NCI-H2196 treated with DMSO at 0.1 percent for 48 hours (cell line): ENCODE results near the gene COX4I2.
A peak's percentile ranks its signal among the peaks of the same experiment; 100 is the strongest.
"Not testable (repeated sequence)": the region's sequence is repeated elsewhere in the genome, so short reads cannot be mapped to it uniquely, and the experiment has no call there.

Experiments used
- DNase-seq: peaks from one replicate; lab custom pipeline; 2025; ENCODE audit not compliant: unreplicated experiment; lab: John Stamatoyannopoulos, UW

COX4I2 gene

DNA sequence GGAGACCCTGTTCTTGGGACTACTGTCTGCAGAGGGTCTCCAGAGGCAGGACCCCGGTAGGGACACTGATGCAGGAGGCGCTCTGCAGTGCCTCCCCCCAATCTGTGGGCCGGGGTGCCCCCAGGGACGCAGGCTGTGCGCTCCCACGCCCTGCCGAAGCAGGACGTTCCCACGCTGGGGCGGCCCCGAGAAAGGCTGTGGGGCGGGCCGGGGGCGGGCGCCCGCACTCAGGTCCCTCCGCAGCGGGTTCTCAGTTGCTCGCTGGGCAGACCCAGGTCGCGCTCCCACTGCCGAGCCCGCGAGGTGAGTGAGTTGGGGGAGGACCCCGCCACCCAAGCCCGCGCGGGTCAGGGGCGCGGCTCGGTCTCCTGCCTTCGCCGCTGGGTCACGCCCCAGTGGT lies at the start of gene COX4I2:
Gene COX4I2, plus strand, starts transcription at position 253 of the 400 bp plus-strand sequence. CDS start 1,106 bp downstream, outside the sequence.
- DNase-seq = no peak

DNA sequence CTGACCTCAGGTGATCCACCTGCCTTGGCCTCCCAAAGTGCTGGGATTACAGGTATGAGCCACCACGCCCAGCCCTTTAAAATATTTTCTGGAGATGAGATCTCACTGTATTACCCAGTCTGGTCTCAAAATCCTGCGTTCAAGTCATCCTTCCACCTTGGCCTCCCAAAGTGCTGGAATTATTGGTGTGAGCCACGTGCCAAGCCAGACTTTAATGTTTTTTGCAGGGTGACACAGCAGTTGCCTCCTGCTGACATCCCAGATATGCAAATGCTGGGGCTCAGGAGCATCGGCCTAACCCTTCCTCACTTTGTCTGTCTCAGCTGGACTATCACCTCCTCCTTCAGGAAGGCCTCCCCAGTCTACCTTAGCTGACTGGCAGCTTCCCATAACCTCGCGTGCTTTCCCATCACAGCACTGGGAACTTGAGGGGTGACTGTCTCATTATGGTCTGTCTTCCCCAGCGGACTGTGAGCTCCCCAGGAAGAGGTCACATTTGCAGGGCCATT lies 46.9 kb upstream of the COX4I2 start:
- no peak for DNase-seq

DNA sequence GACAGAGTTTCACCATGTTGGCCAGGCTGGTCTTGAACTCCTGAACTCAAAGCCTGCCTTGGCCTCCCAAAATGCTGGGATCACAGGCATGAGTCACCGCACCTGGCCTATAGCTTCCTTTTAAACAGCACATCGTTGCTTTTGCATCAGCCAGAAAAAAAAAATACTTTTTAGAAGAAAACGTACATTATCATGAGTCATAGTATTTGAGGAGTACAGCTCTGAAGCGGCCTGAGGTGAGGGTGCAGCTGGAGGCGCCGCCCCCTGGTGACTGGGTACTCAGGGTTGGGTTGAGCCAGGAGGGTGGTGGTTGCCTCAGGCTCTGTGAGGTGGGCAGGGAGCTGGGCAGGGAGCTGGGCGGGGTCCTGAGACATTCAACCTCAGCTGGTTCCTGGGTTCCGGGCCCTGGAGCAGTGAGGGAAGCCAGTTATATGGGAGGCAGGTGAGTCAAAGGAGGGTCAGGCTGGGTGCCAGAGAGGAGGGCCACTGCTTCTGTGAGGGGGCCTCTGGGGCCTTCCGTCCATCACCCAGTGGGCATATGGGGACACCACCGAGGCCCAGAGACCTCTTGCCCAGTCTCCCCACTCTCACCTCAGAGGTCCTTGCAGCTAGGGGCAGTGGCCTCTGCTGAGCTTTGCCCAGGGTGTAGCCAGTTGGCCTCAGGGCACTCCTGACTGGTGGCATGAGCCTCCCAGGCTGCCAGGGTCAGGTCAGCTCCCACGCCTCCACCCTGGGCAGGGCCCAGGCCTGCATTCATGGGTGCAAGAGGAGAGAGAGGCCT lies 44.3 kb upstream of the COX4I2 start:
- peak; percentile 53 for DNase-seq

DNA sequence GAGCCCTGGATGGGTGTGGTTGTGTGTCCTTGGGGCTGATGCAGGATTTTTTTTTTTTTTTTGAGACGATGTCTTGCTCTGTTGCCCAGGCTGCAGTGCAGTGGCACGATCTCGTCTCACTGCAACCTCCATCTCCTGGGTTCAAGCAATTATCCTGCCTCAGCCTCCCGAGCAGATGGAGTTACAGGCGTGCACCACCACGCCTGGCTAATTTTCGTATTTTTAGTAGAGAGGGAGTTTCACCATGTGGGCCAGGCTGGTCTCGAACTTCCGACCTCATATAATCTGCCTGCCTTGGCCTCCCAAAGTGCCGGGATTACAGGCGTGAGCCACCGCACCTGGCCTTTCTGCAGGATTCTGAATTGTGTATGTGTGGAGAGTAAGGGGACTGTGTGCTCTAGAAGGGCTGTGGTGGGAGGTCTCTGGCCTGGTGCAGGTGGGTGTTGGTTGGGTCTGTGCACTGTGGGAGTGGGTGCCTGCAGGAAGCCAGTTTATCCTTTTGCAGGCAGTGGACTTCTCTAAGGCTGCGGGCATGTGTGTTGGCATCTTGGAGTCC lies 43.6 kb upstream of the COX4I2 start:
- no peak for DNase-seq

DNA sequence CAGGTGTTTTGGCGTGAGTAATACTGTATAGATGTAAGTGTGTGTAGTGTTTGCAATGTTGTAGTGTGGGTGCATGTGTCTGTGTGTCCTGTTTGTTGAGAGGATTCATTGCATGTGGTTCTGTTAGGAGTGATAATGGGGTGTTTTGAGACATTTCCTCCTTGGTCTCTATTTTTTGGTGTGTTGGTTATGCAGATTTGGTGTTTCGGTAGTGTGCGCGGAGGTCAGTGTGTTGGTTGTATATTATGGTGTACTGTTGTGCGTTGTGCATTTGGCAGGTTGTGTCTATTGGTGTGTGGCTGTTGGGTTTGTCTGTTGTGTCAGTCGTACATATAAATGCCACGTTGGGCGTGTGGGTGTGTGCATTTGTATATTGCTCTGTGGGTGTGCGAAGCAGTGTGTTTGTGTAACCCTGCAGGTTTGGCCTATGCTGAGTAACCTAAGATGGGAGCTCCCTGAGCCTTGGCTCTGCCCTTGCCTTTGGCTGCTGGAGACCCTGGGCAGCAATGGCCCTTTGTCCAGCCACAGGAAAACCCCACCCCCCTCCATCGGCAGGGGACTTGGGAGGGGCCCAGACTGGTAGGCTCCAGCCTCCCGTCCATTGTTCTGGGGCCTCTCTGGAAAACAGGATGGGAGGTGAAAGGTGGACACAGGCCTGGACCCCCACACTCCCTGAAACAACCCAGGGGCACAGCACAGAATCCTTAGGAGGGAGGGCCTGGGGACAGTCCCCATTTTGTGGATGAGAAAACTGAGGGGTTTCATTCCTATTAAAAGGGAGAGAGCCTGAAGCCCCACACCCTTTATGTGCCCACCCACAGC lies 42.9 kb upstream of the COX4I2 start:
- DNase-seq = no peak

DNA sequence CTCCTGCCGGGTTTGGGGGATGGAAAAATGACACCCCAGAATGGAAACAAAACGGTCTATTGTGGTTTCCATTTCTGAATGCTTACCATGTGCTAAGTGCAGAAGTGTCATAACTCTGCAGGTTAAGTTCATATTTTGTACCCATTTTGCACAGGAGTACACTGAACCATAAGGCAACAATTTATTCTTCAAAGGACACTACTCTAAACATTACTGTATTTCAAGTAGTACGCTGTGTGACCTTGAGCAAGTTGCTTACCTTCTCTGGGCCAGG lies 42.4 kb upstream of the COX4I2 start:
- no peak for DNase-seq

DNA sequence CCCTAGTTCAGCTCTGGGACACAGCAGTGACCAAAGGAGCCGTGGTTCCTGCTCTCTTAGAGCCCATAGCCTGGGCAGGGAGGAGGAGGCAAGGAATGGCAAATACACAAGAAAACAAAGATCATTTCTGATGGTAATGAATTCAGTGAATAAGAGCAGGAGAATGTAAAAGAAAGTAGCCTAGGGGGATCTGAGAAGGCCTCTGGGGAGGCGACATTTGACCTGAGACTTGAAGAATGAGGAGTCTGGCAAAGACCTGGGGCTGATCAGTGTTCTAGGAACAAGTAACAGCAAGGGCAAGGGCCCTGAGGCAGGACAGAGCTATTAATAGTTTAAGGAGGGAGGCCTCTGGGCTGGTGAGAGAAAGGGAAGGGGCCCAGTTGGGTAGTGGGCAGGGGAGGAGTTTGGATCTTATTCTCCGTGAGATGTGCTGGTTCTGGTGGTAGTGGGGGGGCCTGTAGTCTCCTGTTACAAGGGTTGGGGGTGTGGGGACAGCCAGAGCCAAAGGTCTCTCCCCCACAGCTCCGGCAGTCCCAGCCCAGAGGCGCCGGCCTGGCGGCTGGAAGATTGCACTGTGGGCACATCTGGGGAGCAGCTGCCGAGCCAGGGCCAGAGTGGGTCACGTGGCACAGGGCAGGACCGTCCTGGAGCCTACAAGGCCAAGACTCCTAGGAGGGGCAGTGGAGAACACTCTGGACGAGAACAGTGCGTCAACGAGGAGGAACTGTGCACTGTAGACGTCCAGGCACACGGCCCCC lies 41.9 kb upstream of the COX4I2 start:
- no peak for DNase-seq

DNA sequence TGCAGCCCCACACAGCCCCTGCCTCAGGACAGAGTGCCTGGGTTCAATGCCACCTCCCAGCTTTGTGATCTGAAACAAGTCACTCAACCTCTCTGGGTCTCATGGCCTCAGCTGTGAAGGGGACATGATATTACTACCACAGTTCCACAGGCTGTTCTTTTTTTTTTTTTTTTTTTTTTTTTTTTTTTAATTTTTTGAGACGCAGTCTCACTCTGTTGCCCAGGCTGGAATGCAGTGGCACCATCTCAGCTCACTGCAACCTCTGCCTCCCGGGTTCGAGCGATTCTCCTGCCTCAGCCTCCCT lies 41.3 kb upstream of the COX4I2 start:
- not testable (repeated sequence) for DNase-seq

DNA sequence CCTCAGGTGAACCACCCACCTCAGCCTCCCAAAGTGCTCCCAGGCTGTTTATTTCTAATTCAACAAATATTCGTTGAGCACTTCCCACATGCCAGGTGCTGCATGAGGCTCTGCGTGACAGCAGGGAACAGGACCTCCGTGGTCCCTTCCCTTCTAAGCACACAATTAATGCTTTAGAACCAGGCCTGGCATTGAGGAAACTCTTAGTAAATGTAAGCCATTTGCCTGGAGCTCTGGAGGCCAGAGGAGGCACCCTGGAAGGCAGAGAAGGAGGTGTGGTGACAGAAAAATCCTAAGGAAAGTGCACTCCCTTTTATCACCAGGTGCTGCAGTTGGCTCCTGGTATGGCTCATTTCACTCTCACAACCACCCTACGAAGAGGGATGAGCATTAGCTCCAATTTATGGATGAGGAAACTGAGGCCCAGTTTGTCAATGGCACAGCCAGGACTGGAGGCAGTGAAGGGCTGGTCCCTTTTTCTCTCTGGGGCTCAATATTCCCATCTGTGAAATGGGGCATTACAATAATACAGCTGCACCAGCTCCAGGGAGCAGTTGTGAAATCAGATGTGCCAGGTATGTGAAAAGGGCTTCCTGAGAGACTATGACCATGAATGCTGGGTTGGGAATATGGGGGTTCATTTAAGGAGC lies 40.8 kb upstream of the COX4I2 start:
- DNase-seq = no peak

DNA sequence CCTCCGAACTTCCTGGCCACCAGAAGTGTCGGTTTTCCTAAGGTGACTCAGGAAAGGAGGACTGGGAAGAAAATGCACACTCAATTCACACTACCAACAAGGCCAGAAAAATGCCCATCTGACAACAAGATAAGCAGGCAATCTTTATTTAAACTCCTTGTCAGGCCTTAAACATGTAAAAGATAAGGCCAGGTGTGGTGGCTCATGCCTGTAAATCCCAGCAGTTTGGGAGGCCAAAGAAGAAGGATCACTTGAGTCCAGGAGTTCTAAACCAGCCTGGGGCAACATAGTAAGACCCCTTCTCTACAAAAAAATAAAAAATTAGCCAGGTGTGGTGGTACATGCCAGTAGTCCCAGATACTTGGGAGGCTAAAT lies 40.2 kb upstream of the COX4I2 start:
- DNase-seq = no peak

DNA sequence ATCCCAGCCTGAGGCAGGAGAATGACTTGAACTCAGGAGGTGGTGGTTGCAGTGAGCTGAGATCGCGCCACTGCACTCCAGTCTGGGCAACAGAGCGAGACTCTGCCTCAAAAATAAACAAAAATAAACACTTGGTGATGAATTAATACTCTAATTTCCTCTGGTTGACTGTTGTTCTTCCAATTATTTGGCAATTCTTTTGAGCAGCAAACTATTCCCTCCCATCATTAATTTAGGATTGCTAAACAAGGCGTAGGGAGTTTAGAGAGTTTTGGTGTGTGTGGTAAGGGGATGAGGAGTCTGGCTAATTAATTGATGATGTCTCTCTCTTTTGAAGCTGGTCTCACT lies 35.3 kb upstream of the COX4I2 start:
- no peak for DNase-seq

DNA sequence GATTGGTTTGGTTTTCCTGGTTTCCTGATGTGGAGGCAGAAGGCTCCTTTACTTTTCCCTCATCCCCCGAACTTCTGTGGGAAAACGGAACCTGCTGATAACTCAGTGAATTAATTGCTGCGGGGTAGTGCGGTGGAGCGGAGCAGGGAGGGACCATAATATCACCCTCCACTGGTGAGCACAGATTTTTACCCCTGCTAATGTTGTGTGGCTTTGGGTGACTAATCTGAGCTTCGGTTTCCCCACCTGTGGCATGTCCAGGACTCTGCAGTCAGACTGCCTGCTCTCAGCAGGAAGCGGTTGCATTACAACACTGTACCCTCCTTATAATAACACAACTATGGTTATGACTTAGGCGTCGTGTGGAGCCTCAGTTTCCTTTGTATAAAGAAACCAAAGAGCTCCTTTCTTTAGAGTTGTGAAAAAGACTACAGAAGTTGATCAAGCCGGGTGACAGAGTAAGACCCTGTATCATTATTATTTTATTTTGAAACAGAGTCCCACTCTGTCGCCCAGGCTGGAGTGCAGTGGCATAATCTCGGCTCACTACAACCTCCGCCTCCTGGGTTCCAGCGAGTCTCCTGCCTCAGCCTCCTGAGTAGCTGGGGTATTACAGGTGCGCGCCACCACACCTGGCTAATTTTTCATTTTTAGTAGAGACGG lies 34.8 kb upstream of the COX4I2 start:
- DNase-seq = no peak

DNA sequence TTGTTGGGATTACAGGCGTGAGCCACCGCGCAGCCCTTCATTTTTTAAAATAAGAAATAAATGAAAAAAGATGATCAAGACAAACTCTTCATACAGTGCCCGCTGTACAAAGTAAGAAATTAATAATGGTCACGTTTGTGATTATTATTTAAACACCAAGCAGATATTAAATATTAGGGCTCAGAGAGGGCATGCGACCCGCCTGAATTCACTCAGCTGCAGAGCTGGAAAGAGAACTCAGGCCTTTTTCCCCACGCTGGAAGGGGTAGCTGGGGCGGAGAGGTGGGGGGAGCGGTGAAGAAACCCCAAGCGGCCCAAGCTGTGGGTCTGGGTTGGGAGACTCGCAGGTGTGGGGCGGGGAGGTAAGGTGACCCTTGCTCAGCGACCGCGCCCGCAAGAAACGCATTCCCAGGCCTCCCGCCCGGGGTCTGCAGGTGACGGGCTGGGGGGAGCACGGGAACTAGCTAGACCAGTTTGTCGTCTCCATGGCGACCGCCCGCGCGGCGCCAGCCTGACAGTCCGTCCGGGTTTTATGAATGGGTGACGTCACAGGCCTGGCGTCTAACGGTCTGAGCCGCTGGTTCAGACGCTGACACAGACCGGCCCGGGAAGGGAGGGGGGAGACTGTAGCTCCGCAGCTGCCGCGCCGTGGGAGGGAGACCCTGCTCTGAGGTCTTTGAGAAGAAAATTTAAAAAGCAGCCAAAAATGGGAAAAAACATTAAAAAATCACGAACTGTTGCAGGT lies 33.7 kb upstream of the COX4I2 start:
- peak; percentile 96 for DNase-seq

DNA sequence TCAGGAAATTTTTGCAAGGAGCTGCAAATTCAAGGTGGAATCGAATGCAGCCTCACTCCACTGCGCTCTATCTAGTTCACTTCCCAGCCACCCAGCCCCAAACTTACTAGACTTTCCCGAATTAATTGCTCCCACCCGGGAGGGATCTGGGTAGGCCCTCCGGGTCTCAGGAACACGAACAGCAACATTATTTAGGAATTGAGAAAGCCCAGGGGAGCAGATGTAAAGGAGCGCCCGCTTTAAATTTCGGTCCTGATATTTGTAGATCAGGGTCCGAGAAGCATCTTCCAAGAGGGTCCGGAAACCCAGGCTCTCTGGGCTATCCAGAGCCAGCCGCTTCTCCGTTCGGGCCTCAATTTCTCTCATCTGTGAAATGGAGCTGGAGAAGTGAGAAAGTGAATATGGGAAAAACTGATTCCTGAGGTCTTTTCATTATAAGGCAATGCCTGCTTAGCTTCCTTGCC lies 33.1 kb upstream of the COX4I2 start:
- DNase-seq = no peak

DNA sequence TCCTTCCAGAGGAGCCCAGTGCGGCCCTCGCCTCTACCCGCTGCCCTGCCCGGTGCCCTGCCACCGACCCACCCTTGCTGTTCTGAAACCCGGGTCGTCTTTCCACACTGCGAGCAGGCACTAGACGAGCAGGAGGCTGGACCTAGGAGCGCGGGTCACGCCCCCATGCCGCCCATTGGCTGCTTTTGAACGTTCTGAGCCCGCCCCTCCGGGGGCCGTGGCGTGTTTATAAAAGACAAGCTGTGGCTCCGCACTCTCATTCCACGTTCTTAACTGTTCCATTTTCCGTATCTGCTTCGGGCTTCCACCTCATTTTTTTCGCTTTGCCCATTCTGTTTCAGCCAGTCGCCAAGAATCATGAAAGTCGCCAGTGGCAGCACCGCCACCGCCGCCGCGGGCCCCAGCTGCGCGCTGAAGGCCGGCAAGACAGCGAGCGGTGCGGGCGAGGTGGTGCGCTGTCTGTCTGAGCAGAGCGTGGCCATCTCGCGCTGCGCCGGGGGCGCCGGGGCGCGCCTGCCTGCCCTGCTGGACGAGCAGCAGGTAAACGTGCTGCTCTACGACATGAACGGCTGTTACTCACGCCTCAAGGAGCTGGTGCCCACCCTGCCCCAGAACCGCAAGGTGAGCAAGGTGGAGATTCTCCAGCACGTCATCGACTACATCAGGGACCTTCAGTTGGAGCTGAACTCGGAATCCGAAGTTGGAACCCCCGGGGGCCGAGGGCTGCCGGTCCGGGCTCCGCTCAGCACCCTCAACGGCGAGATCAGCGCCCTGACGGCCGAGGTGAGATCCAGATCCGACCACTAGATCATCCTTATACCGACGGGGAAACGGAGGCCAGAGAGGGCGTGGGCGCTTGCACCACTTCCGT lies 32.4 kb upstream of the COX4I2 start, which contains the start of gene ID1:
Gene ID1, plus strand, starts transcription at position 259 of the 871 bp plus-strand sequence. Its CDS starts 99 bp downstream, at position 358.
- DNase-seq = peak; percentile 95

DNA sequence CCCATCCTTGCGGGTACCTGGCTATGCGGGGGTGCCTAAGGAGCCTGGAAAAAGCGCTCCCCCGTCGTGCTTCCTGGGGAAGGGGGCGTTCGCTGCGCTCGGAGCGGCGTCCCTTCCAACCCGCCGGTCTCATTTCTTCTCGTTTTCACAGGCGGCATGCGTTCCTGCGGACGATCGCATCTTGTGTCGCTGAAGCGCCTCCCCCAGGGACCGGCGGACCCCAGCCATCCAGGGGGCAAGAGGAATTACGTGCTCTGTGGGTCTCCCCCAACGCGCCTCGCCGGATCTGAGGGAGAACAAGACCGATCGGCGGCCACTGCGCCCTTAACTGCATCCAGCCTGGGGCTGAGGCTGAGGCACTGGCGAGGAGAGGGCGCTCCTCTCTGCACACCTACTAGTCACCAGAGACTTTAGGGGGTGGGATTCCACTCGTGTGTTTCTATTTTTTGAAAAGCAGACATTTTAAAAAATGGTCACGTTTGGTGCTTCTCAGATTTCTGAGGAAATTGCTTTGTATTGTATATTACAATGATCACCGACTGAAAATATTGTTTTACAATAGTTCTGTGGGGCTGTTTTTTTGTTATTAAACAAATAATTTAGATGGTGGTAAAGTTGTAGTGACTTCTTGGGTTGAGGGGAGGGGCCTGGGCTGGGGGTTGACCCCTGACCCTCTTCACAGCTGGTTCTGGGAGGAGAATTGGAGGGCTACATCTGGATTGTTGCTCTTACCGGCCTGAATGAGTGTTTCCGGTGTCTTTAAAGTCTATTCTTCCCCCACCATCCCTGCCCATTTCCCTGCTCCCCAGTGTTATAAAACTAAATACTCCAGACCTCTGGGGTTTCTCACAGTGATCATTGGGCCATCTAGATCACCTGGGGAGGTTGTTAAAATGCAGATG lies 31.6 kb upstream of the COX4I2 start:
- no peak for DNase-seq

DNA sequence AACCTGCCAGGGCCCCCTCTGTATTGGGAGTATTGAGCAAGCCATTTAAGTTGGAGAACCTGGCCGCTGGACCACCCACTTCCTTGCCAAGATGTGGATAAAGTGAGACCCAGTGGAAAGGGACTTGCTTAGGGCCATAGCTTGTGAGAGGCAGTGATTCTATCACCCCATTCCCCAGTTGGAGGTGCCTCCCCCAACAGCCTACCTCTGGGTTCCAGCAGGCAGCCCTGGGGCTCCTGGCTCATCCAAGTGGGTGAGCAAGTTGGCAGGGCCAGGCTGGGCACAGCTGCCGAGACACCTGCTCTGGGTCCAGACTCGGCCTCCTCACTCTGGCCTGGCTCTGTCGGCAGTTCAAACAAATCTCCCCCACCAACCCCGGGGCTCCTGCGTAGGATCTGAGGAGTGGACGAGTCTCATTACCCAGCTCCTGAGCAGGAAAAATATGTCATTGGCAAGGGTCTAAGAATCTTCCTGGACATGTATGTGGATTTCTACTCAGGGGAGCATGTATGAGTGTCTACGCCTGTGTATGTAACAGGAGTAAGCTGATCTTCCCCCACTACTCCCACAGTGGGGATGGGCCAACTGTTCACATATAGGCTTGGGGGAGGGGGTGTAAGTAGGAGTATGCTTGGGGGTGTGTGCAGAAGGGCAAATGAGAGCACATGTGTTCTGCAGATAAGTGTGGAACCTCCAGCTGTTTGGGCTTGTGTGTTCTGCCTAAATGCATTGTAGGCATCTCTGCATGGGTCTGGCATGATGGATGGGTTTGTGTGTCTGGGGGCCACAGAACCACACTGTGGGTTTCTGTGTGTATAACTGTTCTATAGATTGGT lies 30.7 kb upstream of the COX4I2 start:
- no peak for DNase-seq
